Measurements from ENCODE around the gene CDC26.

DNA sequence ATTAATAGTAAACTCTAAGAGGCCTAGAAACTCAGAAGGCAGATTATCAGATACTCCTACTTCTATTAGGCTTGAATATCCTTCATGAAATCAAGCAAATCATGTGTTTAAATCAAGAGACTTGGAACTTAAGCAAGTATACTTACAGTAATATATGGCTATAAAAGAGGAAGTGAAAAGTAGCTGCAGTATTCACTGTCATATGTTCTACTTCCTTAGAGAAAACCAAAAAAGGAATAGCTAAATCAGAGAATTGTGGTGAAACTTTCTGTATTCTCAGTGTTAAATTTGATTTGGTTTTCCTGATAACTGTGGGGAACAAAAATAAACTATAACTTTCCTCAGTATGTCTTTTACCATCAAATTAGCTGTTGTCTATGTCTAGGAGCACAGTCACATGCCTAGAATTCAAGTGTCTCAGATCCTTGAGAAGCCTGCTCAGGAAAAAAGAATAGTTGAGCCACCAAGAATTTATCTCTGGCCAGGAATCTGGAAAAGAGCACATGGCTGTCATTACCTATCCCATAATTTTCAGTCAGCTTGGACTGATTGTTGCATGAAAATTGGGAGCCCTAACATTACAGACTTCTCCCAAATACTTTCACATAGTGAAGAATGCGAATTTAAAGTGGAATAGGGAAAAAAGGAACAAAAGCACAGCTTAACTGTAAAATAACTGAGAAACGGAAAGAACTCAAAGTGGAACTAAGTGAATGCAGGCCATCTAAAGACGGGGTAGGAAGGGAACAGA is 56.0 kb downstream of the CDC26 start:
- TF ChIP-seq CTCF (IDR thresholded peaks at IDR 0.05): no peak
- no peak for TF ChIP-seq POLR2A (IDR thresholded peaks at IDR 0.05)

Measured in tibial nerve (tissue), 3 donors.